Upper lobe of left lung (tissue), 4 donors: ENCODE measurements around the gene PIANP.

ENCODE experiments used
- CTCF ChIP-seq, 6 experiments: fragments of 450-650 bp in 4 of 6; fragments of 200-600 bp in 2 of 6; sonication (generic) in 2 of 6; IDR thresholded peaks; one replicate each; pipeline ENCODE4 v1.5.1; 2016 to 2019; ENCODE audit warnings: antibody characterized with exemption in 6 of 6
- POLR2A ChIP-seq, 4 donors: fragments of 450-650 bp; IDR thresholded peaks; one replicate each; pipeline ENCODE4 v1.5.1; 2016 to 2017; ENCODE audit warnings: antibody characterized with exemption in 4 of 4, mild to moderate bottlenecking in 2 of 4
- POLR2AphosphoS5 ChIP-seq, 2 donors: sonication (generic); formaldehyde crosslinking; IDR thresholded peaks; one replicate each; pipeline ENCODE4 v1.5.1; 2017; ENCODE audit warnings: antibody characterized with exemption in 2 of 2

- TF ChIP-seq POLR2AphosphoS5 (IDR thresholded peaks at IDR 0.05) (no peak), CTCF (IDR thresholded peaks at IDR 0.05) (peak in 4 of 6 experiments; percentile 8 to 50 (median 18)), POLR2A (IDR thresholded peaks at IDR 0.05) (no peak)
Observed at GRCh38 chr12:6697584-6698351, 2.8 kb downstream of the PIANP start.
